ENCODE measurements around the gene CARD6.
"Not testable (repeated sequence)": the region's sequence is repeated elsewhere in the genome, so short reads cannot be mapped to it uniquely, and the experiment has no call there.

CARD6 gene, protein sequence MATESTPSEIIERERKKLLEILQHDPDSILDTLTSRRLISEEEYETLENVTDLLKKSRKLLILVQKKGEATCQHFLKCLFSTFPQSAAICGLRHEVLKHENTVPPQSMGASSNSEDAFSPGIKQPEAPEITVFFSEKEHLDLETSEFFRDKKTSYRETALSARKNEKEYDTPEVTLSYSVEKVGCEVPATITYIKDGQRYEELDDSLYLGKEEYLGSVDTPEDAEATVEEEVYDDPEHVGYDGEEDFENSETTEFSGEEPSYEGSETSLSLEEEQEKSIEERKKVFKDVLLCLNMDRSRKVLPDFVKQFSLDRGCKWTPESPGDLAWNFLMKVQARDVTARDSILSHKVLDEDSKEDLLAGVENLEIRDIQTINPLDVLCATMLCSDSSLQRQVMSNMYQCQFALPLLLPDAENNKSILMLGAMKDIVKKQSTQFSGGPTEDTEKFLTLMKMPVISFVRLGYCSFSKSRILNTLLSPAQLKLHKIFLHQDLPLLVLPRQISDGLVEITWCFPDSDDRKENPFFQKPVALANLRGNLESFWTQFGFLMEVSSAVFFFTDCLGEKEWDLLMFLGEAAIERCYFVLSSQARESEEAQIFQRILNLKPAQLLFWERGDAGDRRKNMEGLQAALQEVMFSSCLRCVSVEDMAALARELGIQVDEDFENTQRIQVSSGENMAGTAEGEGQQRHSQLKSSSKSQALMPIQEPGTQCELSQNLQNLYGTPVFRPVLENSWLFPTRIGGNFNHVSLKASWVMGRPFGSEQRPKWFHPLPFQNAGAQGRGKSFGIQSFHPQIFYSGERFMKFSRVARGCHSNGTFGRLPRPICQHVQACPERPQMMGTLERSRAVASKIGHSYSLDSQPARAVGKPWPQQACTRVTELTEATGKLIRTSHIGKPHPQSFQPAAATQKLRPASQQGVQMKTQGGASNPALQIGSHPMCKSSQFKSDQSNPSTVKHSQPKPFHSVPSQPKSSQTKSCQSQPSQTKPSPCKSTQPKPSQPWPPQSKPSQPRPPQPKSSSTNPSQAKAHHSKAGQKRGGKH

DNA sequence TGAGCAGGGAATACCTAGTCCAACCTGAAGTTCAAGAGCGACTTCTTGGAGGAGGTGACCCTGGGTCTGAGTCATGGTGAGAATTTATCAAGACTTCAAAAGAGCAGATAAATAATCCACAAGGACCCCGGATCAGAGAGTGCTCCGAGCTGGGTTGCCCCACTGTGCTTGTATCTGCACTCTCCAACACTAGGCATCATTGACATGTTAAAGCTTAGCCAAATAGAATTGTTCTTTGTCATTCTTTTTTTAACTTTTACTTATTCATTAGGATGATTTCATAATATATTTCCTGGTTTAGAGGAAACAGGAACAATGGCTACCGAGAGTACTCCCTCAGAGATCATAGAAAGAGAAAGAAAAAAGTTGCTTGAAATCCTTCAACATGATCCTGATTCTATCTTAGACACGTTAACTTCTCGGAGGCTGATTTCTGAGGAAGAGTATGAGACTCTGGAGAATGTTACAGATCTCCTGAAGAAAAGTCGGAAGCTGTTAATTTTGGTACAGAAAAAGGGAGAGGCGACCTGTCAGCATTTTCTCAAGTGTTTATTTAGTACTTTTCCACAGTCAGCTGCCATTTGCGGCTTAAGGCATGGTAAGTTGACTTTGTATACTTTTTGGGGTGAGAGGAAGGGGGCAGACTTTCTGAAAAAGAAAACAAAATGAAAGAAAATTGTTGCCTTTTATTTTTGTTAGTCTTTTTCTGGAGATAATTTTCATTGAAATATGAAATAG is at the start of gene CARD6:
Gene CARD6, plus strand, starts transcription at position 300 of the 738 bp plus-strand sequence. Its CDS starts 16 bp downstream, at position 316.
- no peak for DNase-seq (ENCODE audit: low read depth in 3 of 3)

DNA sequence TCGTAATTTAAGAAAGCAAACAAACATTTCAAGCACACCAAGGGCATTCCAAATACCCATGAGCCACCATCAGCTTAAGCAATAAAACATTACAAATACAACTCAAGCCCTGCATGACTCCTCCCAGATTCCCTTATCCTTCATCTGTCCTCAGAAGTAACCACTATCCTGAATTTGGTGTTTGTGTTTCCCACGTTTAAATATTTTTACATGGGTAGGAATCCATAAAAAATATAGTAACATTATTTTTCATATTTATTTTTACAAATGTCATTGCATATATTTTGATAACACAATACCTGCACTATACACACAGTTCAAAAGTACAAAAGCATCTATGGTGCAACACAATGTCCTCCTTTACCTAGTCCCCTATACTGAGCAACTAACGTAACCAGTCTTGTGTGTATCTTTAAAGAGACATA is 49.4 kb upstream of the CARD6 start:
- no peak for DNase-seq (ENCODE audit: low read depth in 3 of 3)

DNA sequence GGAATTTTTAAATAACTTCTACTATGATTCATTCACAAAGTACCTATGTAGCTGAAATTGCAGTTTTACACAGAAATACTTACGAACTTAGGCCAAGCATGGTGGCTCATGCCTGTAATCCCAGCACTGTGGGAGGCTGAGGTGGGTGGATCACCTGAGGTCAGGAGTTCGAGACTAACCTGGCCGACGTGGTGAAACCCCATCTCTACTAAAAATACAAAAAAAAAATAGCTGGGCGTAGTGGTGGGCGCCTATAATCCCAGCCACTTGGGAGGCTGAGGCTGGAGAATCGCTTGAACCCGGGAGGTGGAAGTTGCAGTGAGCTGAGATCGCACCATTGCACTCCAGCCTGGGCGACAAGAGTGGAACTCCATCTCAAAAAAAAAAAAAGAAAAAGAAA is 48.5 kb upstream of the CARD6 start:
- not testable (repeated sequence) for DNase-seq (ENCODE audit: low read depth in 3 of 3)

DNA sequence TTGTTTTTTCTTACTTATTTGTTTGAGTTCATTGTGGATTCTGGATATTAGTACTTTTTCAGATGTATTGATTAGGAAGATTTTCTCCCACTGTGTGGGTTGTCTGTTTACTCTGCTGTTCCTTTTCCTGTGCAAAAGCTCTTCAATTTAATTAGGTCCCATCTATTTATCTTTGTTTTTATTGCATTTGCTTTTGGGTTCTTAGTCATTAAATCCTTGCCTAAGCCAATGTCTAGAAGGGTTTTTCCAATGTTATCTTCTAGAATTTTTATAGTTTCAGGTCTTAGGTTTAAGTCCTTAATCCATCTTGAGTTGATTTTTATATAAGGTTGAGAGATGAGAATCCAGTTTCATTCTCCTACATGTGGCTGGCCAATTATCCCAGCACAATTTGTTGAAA is 46.8 kb upstream of the CARD6 start:
- DNase-seq (ENCODE audit: low read depth in 3 of 3): not testable (repeated sequence)

DNA sequence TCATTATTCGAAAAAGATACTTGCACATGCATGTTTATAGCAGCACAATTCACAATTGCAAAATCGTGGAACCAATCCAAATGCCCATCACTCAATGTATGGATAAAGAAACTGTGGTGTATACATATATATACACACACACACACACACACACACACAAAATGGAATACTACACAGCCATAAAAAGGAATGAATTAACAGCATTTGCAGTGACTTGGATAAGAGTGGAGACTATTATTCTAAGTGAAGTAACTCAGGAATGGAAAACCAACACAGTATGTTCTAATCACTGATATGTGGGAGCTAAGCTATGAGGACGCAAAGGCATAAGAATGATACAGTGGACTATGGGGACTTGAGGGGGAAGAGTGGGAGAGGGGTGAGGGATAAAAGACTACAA is 46.3 kb upstream of the CARD6 start:
- not testable (repeated sequence) for DNase-seq (ENCODE audit: low read depth in 3 of 3)

DNA sequence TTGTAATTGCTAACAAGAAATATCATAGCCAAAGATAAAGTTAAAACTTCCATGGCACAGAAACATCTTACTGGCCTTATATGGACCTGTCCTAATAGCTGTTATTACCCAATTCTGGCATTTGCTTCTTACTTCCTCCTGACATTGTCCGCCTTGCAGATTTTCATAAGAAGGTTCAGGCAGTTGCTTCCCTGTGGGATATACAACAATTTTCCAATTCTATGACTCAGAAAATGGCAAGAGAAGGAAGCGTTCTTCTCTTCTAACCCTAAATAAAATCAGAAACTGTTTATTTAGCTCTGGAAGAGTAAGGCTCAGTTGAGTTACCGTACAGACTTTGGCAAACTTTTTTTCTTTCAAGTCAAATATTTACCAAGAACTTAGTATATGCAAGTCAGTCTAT is 44.7 kb upstream of the CARD6 start:
- DNase-seq (ENCODE audit: low read depth in 3 of 3): no peak

DNA sequence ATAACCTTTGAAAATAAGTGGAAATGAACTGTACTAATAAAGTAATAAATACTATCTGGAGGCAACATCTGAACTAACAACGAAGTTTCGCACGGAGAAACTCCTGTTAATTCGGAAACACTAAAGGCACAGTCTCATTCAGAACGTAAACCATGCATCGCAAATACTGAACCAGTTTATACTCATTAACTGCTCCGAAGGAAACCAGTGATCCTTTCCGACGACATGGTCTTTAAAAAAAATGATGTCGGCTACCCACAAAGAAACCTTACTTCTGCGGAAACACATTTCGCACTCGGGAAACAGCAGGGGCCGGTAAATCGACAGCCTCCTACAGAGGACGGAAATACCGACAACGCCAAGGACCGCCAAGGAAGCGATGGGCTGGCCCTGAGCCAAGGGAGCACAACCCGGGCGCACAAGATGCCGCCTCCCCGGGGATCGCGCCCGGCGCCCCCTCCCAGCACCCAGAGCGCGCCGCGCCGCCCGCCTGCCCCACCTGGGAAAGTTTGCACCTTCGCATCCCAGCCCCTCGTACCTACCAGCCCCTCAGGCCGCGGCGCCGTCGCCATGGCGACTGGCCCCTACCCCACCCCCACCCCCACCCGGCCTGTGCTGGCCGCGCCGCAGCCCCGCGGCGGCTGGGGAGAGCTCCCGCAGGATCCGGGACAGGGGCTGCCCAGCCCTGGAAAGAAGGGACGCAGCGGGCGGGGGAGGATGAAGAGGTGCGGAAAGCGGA is 43.7 kb upstream of the CARD6 start:
- DNase-seq (ENCODE audit: low read depth in 3 of 3): peak; percentile 58 to 76 (median 60)

DNA sequence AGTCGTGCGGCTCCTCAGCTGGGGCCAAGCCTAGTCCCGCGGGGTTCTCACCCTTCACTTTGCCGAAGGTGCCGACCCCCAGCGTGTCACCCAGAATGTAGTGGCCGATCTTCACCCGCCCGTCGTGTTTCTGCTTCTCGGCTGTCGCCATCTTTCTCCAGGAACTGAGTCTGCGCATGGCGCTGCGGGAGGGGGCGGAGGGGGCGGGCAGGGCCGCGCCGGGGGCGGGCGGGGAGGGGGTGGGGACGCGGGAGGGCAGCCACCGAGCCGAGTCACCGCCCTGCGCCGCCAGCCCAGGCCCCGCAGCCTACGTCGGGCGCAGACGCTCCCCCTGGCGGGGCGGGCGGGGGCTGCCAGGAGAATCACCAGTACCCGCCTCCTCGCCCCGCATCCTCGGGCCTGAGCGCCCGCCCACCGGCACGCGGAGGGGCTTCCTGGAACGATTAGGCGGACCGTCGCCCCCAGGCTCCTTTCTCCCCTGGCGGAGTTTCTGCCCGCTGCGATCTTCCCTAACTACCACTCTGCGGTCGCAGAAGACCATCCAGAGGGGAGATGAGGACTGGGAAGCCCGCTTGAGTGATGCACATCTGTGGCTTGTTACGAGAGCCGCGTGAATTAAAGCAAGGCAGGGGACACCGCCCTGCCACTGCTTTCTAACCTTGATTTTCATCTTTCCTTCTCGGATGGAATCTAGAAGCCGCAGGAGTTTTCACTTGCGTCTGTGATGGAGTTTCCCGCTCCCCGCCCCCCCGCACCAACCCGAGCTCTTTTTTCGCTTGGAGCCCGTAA is 43.0 kb upstream of the CARD6 start, which contains the start of gene PRKAA1:
Gene PRKAA1, minus strand, starts transcription at position 363 of the 789 bp plus-strand sequence. Its CDS starts 185 bp downstream, at position 178.
- peak; percentile 74 to 84 (median 74) for DNase-seq (ENCODE audit: low read depth in 3 of 3)

DNA sequence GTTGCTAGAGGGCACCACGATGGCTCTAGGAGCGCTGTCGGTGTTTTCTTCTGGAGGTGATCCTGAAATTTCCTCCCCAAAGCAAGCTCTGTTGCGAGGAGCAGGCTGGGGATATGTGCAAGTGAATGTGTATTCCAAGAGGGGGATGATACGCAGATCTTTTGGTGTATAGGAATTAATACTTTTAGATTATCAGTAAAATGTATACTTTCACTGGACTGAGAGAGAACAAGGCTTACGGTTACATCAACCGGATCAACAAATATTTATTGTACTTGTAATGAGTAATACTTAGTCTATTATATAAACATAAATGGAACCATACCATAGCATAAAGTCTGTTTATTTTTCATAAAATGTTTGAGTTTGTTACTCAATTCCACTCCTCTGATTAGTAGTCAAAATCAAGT is 42.4 kb upstream of the CARD6 start:
- DNase-seq (ENCODE audit: low read depth in 3 of 3): no peak

DNA sequence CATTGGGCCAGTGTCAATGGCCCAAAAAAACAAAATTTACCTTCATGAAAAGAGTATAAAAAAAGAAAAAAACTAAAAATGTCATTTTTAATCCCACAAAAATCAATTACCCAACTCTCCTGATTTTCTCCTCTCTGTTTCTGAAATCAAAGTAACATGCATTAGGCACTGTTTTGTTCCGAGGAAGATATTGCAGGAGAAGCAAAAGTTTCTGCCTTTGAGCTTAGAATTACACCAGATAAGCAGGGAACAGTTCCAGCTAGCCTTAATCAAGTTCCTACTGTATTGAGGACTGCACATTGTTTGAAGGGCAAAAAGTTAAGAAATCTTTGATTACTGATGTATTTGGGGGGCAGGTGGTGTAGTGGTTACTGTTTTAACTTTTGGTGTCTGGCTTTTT is 41.9 kb upstream of the CARD6 start:
- DNase-seq (ENCODE audit: low read depth in 3 of 3): no peak

DNA sequence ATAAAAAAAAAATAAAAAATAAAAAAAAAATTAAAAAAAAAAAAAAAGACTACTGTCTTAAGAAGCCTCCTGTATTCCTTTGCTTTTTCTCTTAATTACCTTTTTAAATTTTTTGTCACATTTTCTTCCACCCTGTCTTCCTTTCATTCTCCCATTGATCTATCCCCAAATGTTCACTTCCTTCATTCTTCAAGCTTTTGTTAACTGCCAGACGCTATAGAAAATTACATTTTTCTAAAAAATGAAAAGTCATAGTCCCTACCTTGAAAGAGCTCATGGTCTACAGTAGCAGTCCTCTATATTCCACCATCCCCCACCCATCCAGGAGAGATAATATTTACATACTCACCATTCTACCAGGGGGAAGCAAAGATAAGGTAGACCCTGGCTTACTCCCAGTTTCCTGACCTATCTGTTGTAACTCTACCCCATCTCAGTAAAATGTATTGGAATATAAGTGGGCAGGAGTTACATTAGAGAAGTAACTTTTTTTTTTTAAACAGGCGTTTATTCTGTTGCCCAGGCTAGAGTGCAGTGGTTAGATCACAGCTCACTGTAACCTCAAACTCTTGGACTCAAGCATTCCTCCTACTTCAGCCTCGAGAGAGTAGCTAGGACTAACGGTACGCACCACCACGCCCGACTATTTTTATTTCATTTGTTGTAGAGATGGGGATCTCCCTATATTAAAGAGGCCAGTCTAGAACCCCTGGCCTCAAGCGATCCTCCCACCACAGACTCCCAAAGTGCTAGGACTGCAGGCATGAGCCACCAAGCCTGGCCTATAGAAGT is 39.2 kb upstream of the CARD6 start:
- no peak for DNase-seq (ENCODE audit: low read depth in 3 of 3)

DNA sequence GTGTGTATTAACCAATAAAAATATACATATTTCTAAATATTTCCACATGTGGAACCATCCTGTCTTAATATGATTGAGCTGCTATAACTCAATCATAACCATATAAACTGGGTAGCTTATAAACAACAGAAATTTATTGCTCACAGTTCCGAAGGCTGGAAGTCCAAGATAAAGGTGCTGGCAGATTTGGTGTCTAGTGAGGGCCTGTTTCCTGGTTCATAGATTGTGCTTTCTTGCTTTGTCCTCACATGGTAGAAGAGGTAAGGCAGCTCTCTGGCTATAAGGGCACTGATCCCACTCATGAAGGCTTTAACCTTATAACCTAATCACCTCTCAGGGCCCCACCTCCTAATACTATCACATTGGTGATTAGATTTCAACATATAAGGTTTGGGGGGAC is 29.0 kb upstream of the CARD6 start:
- DNase-seq (ENCODE audit: low read depth in 3 of 3): no peak

DNA sequence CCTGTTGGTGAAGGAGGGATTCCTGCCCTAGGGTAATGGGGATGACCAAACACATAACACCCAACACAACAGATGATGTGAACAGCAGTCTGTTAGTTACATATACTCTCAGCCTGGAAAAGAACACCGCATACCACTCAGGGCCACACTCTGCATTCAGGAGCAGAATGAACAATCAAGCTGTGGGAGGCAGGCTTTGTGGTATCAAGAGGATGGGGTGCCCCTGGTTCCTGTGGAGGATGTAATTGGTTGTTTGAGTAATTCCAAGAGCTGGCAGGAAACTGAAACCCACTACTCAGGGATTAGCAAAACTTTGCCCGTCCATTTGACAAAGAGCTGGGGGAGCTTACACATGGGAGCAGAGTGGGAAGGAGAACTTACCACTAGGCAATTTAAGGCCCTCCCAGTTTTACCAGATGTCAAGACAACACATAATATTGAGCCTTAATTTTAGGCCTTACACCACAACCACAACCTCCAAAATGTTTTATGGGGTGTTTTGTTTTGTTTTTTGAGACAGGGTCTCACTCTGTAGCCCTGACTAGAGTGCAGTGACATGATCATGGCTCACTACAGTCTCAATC is 27.4 kb upstream of the CARD6 start:
- peak in 1 of 3 experiments; percentile 23 for DNase-seq (ENCODE audit: low read depth in 3 of 3)

DNA sequence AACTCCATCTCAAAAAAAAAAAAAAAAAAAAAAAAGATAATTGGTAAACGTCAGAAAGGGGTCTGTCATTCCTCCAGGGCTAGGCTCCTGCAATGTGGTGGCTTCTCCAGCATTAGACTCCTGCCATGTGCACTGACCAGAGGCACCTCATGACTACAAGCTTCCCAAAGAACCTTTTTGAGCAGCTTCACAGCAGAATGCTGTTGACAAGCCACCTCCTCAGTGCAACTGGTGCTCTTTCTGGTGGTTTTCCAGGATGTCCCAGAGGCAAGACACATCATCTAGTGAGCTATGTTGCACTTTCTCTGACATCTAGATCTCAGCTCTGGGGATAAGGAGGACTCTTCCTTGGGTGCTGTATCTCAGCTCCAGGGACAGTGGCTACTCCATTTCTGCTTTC is 17.7 kb upstream of the CARD6 start:
- DNase-seq (ENCODE audit: low read depth in 3 of 3): no peak

DNA sequence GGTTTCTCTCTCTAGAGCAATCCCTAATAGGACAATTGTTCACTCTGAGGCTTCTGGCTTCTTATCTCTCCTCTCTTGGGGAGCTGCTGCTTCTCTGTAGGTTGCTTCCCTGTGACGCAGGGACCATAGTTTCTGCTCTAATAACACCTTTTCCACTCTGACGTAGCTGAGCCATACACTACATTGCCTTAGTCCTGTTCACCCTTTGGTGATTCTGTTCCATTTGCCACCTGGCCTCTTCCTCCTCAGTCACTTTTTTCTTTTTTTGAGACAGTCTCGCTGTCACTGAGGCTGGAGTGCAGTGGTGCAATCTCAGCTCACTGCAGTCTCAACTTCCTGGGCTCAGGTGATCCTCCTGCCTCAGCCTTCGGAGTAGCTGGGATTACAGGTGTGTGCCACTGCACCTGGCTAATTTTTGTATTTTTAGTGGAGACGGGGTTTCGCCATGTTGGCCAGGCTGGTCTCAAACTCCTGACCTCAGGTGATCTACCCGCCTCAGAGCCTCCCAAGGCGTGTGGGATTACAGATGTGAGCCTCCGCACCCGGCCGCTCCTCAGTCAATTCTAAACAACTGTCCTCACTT is 15.6 kb upstream of the CARD6 start:
- not testable (repeated sequence) for DNase-seq (ENCODE audit: low read depth in 3 of 3)

DNA sequence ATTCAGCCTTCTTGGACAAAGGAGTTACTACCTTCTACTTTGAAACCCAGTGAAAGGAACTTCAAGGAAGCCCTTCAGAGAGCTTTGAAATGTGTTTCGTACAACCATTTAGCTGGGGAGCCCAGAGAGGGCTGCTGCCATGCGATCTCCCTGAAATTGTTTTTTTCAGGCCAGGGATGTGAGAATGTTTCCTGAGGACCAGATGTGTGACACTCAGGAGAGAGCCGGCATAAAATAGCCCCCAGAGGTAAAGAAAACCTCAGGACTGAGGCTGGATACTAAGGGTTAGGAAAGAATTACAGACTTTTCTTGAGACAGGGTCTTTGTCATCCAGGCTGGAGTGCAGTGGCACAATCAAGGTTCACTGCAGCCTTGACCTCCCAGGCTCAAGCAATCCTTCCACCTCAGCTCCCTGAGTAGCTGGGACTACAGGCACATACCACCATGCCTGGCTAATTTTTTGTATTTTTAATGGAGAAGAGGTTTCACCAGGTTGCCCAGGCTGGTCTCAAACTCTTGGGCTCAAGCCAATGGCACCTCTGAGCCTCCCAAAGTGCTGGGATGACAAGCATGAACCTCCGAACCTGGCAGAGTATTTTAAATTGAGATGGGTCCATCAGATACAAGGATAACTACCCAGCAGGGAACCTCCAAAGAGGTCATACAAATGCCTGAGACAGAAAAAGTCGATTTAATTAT is 14.5 kb upstream of the CARD6 start:
- DNase-seq (ENCODE audit: low read depth in 3 of 3): no peak

DNA sequence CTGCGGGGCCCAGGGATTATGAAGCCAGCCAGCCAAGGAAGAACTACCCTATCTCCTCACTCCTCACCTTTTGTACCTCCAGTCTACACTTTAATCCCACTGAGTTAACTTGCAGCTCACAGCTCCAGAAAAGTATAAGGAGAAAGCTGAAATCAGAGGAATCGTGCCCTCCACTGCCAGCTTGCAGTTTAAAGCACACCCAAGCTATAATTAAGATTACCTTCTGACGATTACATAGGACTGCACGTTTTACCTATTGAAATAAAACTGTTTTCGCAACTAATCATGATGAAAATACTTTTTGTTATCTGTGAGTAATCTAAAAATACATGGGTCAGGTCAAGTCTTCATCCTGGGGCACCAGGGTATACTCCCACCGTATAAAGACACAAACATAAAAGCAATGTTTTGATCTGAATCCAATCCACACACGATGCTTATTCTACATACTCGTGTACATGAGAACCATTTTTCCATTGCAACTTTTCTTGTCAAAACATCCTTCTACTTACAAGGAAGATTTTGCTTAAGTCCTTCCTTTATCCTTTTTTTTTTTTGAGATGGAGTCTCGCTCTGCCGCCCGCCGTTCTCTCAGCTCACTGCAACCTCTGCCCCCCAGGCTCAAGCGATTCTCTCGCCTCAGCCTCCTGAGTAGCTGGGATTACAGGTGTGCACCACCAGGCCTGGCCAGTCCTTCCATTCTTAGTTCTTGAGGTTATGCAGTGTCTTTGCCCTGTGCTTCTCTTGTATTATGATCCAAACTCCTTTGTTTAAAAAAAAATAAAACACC is 13.8 kb upstream of the CARD6 start:
- DNase-seq (ENCODE audit: low read depth in 3 of 3): no peak
